HG03442 (cell line): ENCODE measurements around the gene ATPAF2.

Source experiments
- ATAC-seq: cut with Tn5 transposase; IDR thresholded peaks from one replicate; pipeline ENCODE4 v1.9.1; 2021; ENCODE audit warnings: mild to moderate bottlenecking, moderate library complexity; ENCODE audit not compliant: unreplicated experiment

The ATPAF2 gene

DNA sequence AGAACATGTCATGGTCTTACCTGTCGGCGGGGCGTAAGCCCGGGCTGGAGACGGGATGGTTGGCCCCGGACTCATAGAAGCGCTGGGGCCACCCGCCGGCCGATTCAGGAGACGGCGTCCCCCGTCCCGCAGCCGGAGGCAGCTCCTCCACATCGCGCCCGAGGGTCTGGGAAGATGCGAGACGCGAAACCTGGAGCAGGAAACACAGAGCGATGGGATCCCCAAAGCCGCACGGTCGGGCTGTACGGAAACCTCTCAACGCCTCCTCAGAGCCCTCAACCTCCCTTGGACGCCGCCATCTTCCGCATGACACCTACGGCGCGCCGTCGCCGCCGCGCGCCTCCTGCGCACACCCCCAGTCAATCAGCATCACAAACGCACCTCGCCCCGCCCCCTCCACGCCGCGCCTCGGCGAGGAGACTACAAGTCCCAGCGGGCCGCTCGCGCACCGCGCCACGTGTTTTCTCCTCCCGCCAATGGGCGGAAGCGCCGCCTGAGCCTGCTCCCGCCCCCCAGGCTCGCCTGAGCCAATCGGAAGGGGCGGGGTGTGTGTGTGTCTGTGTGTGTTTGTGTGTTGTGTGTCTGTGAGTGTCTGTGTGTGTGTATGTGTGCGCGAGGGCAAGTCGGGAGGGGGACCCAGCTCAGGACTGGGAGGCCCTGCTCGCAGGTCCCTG lies at the start of gene ATPAF2, which contains the start of gene GID4:
TSS of gene ATPAF2 (minus strand) at position 308 of the 674 bp plus-strand sequence. CDS start at position 153, 155 bp downstream.
TSS of gene GID4 (plus strand) at position 548 of the 674 bp plus-strand sequence. CDS start at position 605, 57 bp downstream.
- ATAC-seq: peak; percentile 84

DNA sequence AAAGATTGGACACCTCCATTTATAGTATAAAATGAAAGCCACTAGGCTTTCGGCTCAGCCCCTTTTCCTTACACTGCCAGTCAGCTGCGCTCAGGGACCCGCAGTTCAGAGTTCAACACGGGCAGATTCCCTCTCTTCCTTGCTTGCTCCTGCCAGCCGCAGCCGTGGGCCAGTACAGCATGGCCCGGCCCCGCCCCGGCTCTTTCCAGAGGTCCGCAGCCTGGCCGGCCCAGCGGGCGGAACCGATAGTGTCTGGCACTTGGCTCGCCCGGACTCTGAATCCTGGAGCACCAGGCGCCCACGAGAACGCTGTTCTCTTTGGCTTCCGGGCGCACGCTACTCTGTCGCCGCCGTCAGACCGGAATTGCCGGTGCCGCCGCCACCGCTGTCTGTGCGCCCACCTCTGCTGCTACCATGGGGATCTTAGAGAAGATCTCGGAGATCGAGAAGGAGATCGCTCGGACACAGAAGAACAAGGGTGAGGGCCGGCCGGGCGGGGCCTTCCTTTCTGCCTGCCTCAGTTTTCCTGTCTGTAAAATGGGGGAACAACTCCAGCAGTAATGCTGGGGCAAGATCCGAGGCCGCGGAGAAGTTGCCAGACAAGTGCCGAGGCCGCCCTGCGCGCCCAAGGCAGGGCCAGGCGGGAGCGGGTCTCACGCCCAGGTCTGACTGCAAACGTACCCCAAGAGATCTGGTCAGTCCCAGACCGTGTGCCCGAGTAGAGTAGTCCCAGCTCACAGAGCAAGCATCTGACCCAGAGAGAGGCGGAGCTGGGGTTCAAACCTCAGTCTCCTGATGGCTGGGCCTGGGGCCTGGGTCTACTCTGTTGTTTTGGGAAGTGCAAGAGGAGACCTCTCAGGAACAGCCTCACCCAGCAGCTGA lies 48.9 kb upstream of the ATPAF2 start, which contains the start of gene DRG2:
TSS of gene DRG2 (plus strand) at position 339 of the 882 bp plus-strand sequence. CDS start at position 415, 76 bp downstream.
- ATAC-seq: peak; percentile 90

DNA sequence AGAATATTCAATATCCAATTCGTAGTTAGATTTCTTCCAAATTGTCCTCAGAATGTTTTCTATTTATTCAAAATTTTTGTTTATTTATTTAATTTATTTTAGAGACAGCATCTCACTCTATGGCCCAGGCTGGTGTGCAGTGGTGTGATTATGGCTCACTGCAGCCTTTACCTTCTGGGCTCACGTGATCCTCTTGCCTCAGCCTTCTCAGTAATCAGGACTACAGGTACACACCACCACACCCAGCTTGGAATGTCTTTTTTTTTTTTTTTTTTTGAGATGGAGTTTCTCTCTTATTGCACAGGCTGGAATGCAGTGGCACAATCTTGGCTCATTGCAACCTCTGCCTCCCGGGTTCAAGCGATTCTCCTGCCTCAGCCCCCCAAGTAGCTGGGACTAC lies 45.3 kb upstream of the ATPAF2 start:
- ATAC-seq: no peak

DNA sequence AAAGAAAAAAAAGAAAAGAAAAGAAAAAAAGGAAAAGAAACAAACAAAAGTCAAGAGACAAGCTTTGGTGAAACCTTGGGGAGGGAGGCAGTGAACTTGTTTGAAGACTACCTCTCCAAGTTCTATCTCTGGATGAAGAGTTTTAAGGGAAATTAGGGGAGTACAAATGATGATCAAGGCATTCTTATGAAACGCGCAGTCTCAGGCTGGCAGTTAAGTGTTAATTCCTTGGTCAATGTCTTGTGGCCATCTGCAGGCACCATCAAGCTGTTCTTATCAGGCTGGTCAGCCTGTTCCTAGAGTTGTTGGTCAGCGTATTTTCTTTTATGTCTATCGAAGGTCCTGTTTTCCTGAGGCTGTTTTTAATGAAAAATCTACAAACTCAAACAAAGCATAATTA lies 40.6 kb upstream of the ATPAF2 start:
- ATAC-seq: no peak

DNA sequence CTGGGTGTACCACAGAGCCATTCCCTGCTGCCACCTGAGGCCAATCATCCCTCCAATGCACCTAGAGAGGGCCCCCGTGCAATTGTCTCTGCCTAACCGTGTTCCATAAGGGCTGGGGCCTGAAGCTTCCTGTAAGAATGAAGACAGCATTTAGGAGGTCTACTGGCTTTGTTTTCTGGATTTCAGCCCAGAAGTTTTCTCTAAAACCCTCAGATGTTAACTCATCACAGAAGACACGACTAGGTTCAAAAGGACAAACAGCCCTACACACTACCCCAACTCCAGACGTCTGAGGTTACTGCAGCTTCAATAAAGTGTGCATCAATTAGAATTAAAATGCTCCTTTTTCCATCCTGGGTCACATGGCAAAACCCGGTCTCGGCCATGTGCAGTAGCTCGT lies 38.0 kb upstream of the ATPAF2 start:
- no peak for ATAC-seq

DNA sequence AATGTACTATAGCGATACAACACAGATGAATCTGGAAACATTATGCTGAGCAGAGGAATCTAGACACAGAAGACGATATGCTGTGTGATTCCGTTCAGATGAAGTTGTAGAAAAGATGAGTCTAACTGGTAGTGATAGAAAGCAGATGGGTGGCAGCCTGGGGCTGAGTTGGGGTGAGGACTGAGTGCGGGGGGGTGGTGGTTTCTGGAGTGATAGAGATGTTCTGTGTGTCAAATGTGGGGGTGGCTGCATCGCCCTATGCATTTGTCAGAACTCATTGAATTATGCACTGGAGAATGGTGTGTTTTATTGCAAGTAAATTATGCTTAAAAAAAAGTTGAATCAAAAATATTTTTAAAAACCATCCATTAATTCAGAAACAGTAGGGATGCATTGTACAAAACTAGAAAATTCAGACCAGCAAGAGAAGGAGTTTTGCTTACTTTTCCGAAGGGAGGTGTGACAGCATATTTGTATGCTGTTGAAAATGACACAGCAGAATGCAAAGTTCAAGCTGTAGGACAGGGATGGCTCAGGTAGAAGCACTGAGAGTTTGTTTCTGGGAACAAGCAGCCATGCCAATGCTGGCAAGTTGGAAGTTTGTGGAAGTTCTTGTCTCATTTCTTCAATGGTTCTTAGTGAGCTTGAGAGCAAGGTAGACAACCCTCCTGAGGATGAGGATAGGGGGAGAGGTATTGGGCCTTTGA lies 35.8 kb upstream of the ATPAF2 start:
- ATAC-seq: no peak

DNA sequence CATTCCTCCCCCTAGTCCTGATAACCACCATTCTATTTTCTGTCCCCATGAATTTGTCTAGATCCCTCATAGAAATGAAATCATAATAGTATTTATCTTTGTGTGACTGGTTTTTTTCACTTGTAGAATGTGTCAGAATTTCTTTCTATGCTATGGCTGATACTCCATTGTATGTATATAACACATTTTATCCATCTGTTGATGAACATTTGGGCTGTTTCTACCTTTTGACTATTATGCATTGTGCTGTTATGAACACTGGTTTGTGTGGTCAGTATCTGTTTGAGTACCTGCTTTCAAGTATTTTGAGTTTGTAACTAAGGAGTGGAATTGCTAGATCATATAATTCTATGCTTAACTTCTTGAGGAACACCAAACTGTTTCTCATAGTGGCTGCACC lies 32.8 kb upstream of the ATPAF2 start:
- ATAC-seq: no peak

DNA sequence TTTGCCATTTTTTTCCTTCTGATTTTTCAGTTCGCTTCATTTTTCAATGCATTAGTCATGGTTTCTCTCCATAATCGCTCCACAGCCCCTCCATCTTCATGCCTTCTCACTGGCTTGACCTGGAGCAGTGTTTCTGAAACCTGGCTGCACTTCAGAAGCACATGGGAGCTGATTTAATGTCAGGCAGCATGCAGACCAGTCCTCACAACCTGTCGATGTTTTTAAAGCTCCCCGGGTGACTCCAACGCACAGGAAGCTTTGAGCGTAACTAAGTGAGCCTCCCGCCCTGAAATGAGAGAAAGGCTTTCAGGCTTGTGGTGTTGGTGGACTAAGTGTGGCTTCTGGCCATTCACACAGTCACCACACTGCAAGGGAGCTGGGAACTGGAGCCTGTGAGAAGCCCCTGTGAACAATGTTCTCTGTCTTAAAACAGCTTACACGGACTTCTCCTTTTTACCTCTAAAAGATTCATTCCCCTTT lies 31.9 kb upstream of the ATPAF2 start:
- ATAC-seq: no peak

DNA sequence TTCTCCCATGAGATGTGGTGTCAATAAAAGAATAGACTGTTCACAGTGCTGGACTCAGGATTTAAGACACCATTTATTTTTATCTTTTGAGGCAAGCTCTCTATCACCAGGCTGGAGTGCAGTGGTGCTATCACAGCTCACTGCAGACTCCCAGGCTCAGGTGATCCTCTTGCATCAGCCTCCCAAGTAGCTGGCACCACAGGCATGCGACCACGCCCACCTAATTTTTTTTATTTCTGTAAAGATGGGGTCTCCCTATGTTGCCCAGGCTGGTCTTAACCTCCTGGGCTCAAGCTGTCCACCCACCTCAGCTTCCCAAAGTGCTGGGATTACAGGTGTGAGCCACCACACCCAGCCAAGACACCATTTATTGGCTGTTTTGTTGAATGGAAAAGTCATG lies 30.1 kb upstream of the ATPAF2 start:
- no peak for ATAC-seq

DNA sequence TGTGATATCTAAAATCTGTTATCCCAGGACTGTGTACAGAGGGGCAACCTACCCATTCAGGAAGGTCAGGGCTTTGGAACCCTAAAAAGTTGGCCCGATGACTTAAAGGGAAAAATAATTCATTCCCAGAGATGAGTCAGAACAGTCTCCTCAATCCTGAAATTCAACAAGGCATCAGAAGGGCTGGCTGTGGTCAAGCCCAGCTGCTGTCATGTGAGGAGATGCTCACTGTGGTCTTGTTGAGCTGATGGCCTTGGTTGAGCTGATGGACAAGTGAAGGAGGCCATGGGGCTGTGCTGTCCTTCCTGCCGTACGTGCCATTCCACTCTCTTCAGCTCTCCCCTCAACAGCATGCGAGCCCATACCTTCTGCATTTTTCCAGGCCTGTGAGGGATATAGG lies 27.9 kb upstream of the ATPAF2 start:
- ATAC-seq: no peak

DNA sequence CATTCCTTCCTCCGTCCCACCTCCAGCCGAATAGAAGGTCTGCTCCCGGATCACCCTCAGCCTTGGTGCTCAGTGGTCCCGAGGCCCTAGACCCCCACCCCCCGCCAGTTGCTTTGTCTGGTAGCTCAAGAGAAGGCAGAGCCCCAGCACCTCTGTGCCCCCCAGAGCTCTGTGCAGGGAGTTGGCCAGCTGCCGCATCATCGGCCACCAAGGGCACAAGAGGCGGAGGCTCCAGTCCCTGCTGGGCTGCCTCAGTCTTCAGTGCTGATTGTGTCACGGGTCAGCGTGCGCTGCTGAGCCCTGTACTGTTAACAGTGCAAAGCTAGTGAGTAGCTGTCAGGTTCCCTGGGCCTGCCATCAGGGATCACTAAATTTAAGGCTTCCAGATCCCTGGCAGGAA lies 26.6 kb upstream of the ATPAF2 start:
- no peak for ATAC-seq

DNA sequence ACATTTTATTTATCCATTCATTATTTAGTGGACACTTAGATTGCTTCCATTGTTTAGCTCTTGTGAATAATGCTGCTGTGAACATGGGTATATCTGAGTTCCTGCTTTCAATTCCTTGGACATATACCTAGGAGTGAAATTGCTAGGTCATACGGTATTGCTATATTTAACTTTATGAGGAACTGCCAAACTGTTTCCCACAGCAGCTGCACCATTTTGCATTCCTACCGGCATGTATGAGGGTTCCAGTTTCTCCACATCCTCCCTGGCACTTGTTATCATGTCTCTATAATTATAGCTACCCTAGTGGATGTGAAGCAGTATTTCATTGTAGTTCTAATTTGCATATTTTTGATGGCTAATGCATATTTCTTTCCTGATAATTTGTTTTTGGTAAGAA lies 25.1 kb upstream of the ATPAF2 start:
- no peak for ATAC-seq

DNA sequence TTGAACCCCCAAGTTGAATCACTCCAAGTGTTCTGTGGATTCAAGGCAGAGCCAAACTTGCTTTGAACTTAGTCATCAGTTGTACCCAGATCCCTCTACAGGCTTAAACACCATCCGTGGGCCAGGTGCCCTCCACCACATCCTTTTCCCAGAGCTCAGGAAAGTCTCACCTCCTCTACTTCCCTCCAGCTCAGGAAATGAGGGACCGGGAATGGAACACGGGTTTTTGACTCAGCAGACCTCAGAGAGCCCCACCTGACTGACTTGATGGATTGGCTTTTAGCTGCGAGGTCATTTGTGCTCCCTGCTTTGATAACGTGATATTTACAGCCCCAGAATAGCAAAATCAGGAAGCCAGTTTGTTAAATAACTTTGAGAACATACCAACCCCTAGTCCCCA lies 20.3 kb upstream of the ATPAF2 start:
- ATAC-seq: no peak

DNA sequence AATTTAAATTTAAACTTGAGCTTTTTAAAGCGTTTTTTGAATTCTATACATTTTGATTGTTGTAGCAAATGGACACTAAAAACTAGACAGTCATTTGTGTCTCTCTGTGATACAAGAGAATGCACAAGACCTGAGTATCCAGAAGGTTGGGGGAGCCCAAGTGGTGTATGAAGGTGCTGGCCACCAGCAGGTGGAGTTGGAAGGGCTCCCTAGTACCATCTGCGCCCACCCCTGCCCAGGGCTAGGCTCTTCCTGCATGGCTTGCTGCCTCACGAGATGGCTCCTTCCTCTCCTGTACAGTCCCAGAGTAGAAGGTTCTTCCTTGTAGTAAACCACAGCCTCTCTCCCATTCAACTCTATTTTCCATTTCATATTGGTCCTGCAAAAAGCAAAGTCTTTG lies 17.2 kb upstream of the ATPAF2 start:
- ATAC-seq: no peak

DNA sequence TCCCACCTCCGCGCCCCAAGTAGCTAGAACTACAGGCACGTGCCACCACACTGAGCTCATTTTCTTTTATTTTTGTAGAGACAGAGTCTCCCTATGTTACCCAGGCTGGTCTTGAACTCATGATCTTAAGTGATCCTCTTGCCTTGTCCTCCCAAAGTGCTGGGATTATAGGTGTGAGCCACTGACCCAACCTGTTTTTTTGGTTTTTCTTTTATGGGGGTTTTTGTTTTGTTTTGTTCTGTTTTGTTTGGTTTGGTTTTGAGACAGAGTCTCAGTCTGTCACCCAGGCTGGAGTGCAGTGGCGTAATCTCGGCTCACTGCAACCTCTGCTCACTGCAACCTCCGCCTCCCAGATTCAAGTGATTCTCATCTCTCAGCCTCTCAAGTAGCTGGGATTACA lies 16.6 kb upstream of the ATPAF2 start:
- ATAC-seq: no peak

DNA sequence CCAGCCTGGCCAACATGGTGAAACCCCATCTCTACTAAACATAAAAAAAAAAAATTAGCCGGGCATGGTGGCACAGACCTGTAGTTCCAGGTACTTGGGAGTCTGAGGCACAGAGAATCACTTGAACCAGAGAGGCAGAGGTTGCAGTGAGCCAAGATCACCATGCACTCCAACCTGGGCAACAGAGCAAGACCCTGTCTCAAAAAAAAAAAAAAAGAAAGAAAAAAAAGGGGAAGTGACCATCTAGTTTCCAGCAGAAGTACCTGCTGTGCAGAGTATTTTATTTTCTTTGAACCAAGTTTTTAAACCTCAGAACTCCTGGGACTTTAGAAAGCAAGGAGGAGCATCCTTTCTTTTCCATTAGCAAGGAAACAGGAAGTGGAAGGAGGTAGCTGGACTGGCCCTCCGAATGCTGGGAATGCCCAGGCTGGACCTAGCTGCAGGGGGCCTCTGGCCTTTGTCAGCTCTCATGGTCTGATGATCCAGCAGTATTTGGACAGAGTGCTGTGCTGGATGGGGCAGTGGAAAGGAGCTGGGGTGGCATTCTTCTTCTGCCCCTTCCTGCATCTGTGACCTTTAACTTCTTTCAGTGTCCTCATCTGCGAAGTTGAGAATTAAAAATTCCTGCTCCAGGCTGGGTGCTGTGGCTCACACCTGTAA lies 6.9 kb upstream of the ATPAF2 start:
- ATAC-seq: no peak

DNA sequence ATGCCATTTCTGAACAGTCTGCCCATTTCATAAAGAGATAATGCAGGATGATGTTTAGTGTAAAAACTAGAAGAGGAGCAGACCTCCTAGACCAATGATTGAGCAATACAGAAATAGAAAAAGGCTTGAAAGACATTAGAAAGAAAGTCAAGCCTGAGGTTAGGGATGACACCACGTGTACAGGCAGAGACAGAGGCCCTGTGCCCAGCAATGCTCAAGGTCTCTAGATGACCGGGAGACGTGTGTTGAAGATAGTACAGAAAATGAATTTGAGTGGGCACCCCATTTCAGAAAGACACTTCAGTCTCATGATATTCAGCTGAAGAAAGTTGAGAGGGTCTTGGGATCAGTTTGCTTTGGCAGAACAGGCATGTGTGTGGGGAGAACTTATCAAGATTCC lies 5.6 kb upstream of the ATPAF2 start:
- ATAC-seq: no peak

DNA sequence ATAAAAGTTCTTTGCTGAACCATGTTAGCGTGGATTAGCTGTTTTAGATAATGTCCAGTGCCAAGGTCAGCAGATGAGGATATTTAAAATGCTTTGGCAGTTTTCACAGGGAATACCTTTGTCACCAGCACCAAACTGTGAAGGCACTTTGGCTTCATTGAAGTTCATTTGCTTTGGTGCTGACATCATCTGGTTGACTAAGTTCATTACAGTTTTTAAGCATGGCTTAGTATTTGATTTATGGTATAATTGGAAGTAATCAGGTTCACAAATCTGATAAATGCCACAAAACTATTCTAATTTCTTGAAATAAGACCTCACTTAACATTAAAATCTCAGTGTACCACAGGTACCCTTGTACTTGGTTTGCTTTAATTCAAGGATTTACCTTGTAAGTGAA lies 4.5 kb upstream of the ATPAF2 start:
- ATAC-seq: no peak

DNA sequence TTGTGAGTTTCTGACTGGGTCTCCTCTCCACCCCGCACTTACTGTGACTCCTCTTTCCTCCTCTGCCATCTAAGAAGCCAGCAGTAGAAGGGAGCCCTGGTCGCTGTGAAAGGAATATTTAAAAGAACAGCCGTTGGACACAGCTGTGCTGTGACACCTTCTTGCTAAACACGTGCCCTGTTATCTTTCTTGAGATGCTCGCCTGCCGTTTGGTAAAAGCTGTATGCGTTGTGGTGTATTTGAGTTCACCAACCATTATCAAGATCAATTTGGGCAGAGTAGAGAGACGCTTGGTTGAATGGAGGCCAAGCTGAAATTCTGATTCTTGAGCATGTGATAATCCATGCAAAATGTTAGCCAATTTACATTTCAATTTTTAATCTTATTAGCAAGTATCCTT lies 4.0 kb upstream of the ATPAF2 start:
- ATAC-seq: no peak

DNA sequence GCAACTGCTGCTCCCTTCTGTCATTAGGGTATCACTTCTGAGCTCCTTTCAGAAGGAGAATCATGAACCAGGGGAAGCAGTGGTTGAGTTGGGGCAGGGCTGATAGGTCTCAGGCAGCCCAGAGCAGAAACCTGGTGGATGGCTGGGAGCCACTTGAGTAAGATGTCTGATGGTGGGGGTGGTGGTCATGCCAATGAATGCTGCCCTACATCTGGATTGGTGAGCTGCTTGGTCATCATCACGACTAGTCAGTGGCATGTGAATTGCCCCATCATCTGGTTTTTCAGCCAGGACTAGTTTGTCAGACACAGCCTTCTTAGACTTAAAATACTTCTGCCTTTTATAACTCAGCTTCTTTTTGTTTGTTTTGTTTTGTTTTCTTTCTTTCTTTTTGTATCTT lies 2.8 kb upstream of the ATPAF2 start:
- ATAC-seq: no peak
